GM19193 (cell line): ENCODE measurements around the gene RNF126.

Experiments used
- POLR2A ChIP-seq: IDR thresholded peaks from 4 replicates; pipeline ENCODE4 v1.6.1; 2011; ENCODE audit not compliant: insufficient read depth, insufficient read length; ENCODE audit errors: extremely low read depth

The RNF126 gene

DNA sequence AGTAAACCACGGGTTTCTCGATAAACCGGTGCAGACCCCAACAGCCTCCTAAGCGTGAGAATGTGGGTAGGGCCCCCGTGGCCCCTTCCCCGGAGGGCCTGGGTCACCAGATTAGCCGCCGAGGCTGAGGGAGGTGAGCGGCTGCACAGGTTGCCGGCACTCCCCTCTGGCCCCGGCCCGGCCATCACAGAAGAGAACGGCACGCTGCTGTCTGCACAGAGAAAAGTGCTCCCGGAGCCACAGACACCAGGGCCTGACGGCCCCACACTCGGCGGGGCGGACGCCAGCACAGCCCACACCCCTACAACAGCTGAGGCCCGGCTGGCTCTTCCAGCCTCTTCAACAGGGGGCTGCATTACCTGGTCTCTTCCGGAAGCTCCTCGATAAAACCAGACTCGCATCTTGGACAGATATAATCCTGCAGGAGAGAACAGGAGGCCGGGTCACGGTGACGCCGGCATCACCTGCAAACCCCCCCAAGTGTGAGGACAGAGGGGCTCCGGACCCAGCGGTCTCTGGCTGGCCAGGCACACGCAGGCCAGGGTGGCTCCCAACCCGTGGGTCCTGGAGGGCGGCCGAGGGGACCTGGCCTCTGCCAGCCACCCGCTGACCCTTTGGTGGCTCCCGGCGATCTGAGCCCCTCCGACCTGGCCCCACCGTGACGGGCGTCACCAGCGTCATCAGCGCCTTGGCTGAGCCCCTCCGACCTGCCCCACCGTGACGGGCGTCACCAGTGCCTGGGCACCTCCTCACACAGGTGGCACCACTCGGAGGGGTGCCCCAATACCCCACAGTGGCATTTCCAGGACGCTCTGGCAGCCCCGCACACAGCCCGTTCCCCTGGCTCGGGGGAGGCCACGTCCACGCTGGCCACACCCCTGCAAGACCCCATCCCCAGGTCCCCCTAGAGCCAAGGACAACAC is 10.3 kb downstream of the RNF126 start:
- TF ChIP-seq POLR2A, result no peak

GRCh38 chr19:651991-652390 is 11.0 kb downstream of the RNF126 start:
- no peak for TF ChIP-seq POLR2A

- TF ChIP-seq POLR2A, result no peak
Measured at GRCh38 chr19:651114-651818, 11.7 kb downstream of the RNF126 start.

DNA sequence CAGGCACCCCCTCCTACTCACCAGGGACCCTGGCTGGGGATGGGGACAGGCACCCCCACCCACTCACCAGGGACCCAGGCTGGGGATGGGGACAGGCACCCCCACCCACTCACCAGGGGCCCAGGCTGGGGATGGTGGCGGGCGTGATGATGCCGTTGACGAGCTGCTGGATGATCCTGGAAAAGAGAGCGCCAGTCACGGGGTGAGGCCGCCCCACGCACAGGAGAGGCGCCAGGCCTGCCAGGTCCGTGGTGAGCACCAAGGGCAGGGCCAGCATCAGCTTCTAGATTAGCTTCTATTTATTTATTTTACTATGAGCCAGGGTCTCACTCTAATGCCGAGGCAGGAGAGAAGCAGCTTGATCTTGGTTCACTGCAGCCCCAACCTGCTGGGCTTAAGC is 12.9 kb downstream of the RNF126 start:
- TF ChIP-seq POLR2A, result no peak

DNA sequence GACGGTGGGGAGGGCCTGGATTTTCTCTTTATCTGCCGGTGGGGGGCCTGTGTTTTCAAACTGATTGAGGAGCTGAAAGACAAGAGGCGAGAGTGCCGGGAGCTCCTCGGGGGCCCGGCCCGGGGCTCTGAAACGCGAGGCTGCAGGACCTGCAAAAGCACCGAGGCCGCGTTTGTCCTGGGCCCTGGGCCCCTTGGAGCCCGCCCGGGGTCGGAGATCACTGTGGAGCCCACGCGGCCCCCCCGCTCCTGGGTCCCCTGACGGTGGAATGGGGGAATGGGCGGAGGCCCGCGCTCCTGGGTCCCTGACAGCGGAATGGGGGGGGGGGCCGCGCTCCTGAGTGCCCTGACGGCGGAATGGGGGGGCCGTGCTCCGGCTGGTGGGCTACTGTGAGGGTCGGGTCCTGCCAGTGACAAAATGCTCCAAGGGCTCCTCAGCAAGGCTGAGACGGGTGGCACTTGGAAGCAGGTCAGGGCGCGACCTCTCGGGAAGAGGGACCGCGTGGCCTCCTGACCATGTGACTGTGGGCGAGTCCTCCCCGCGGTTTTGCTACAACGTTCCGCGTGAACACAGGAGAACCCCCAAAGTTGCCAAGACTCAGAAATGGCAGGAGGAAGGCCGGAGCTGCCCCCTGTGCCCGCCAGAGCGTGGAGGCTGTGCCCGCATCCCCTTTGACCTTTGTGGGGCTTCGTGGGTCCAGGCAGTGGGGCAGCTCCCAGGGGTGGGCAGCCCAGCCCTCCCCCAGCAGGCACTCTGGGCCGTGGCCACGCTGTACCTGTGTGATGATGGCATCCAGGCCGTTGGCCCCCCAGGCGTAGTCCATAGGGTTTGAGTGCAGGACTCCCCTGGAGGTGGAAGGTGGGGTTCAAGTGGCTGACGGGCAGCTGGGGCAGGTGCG is 13.9 kb downstream of the RNF126 start:
- no peak for TF ChIP-seq POLR2A

GRCh38 chr19:648305-648704 is 14.7 kb downstream of the RNF126 start:
- no peak for TF ChIP-seq POLR2A

- no peak for TF ChIP-seq POLR2A
Measured at GRCh38 chr19:647566-648284, 15.3 kb downstream of the RNF126 start.

GRCh38 chr19:646779-647565 is 16.0 kb downstream of the RNF126 start:
- TF ChIP-seq POLR2A, result no peak

DNA sequence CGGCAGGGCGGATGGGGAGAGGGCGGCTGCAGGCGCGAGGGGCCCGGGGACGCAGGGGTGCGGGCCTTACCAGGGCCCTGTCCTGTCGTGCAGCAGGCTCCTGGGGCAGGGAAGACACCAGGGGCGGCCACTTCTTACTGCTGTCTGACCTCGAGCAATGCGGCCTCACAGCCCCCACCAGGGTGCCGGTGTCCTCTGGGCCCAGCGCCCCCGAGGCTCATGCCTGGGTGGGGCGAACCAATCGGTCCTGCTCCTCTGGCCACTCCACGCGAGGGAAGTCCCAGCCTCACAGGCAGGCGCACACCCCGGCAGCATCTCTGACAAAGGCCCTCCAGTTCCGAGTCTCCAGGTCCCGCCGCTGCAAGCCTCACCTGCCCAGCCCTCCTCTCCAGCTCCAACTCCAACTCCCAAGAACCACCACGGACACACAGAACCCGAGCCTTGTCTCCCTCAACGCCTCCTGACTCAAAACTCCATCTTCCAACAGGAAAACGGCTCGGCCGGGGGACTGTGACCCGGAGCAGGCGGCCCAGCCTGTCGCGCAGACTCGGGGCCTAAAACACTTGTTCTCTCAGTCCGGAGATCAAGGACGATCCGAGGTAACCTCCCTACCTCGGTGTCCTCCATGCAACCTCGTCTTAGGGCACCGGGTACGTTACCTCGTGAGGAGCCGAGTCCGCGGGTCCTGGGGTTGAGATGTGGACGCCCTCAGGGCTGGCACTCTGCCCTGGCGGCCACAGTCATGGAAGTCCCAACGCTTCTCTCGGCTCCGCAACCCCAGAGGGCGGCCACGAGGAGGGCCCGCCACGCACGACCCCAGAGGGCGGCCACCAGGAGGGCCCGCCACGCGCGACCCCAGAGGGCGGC is 16.9 kb downstream of the RNF126 start:
- TF ChIP-seq POLR2A, result no peak

DNA sequence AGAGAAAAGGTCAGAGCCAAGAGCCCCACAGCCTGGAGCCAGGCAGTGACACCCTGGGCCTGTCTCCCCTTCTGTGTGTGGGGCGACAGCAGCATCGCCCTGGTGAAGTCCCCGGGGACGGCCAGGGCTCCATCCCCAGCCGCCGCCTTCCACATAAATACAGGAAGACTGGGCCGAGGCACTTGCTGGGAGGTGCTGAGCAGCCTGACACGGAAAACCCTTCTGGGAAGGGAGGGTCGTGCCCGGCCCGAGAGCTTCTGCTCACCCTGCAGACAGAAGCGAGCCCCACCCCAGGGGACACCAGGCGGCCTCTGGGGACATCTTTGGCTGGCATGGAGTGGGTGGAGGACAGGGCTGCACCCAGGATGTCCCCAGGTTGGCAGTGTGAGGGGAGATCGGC is 18.2 kb downstream of the RNF126 start:
- TF ChIP-seq POLR2A, result no peak

- TF ChIP-seq POLR2A, result no peak
Measured at GRCh38 chr19:644363-644762, 18.7 kb downstream of the RNF126 start.

- TF ChIP-seq POLR2A, result no peak
Measured at GRCh38 chr19:643736-644135, 19.3 kb downstream of the RNF126 start.

GRCh38 chr19:642767-643727 is 20.0 kb downstream of the RNF126 start:
- no peak for TF ChIP-seq POLR2A
